DMS114 treated with DMSO at 0.1 percent for 48 hours (cell line): ENCODE results near the gene SFRP2.

Experiments
- DNase-seq: peaks from one replicate; lab custom pipeline; 2025; ENCODE audit not compliant: unreplicated experiment; lab: John Stamatoyannopoulos, UW

The SFRP2 gene

GRCh38 chr4:153798420-153798819 is 9.5 kb upstream of the SFRP2 start:
- no peak for DNase-seq

GRCh38 chr4:153794006-153794405 is 5.1 kb upstream of the SFRP2 start:
- no peak for DNase-seq

- no peak for DNase-seq
Observed at GRCh38 chr4:153792618-153793247, 3.9 kb upstream of the SFRP2 start.

DNA sequence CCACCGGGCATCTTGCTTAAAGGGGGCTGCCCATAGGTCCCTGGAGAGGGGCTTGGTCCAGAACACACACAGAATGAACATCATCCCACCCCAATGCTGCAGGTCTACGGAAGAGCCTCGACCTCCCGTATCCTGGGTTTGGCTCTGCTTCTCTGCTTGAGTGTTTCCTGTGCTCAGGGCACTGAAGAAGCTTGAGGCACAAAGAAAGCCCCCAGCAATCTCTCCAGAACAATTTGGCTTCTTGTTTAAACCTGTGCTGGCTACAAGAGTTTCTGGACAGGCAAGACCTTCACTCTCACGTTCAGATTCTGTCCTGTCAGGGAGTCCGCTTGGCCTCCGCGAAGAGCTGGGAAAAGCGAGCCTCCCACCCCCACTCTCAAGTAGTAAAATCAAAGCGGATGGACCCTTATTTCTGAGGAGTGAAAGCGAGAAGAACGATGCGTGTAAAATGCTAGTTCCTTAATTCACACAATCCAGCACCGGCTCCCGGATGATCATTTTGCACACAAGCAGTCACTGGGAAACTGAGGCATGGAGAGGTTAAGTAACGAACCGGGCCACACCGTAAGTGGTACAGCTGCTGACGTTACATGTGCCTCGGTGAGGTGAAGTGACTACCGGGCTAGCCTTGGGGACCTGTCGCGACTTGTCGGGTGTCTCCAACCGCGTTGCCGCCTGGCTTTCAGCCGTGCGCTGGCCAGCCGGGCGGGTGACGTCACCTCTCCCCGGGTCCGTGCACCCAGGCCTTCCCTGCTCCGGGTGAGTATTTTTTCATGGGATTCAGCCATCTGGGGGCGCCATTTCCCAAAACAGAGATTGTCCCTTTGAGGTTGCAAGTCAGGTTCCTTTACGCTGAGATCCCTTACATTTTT is 3.1 kb upstream of the SFRP2 start:
- no peak for DNase-seq

DNA sequence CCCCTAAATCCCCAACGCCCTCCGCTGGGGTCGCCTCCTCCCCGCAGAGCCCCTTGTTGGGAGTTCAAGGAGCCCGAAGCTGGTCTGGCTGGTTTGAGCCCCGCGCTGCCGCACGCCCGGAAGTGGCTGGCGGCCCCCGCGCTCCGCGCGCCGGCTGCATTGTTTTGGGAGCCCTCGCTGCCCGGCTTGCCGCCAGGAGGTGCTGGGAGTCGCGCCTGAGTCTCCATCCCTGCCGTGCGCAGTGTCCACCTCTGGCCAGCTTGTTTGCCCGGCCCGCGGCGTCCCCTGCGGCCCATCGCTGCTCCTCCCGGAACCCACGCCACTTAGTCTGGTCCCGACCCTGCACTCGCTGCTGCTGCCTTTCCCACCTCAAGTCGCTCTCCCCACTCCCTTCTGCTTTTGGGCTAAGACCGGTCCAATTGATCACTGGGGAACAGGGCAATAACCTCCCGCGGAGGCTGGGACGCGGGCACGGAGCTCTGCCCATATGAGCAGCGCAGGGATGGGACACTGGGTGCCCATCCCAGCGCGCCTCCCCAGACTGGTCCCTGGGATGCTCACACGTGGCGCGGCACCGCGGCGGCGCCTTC is 2.2 kb upstream of the SFRP2 start:
- DNase-seq, result no peak

DNA sequence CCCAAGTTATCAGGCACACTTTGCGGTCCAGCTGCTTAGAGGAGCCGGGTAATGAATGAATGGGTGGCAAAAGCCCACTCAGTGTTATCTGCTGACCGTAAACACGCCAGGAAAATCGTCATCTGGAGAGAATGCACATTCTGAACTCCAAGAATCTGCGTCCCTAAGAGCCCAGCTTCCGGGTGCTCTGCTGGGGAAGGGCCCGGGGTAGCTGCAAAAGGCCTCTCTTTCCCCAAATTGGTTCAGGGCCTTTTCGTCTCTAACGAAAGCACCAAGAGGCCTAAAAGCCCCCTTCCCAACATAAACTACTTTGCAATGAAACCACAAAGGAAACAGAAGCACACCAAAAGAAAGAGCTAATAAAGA is 1.6 kb upstream of the SFRP2 start:
- DNase-seq, result no peak

DNA sequence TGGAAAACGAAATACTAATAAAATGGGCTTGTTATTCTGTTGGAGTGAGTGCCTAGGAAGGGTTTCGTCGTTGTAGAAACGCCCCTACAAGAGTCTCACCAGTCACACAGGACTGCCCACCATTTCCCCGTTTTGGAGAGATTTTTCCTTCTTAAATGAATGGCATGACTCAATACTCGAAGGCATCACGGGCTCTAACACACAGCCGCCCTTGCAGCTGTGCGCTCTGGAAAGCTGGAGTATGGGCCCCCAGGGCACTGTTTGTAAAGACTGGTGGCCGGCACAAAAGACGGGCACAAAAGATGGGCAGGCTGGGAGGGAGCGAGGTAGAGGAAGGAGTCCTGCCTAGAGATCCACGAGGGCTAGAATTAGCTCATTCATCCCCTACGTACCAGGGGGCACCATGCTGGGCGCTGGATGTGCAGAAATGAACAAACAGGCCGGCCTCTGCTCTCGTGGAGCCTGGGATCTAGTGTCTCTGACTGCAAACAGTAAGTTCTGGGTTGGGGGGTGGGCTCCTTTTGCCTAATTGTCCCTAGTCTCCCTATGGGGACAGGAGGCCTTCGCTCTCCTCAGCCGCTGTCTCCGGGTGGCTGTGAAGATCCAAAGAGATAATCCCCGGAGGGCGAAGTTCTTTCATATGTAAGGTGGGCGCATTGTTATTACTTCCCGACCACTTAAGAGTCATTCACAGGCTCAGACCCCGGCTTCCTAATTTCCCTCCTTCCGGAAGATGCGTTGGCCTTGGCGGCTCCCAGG is 1.0 kb upstream of the SFRP2 start:
- no peak for DNase-seq

DNA sequence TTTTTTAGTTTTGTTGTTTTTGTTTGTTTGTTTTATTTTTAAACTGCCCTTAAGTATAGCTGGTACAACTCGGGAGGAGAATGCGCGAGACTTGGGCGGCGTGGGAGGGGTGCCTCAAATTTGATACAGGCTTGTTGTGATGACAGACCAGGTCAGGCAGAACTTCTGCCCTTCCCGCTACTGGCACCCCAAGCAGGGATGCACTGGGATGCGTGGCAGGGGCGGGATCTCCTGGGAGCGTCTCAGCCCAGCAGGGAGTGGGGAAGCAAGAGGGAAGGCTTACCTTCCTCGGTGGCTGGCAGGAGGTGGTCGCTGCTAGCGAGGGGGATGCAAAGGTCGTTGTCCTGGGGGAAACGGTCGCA is 851 bp downstream of the SFRP2 start:
- DNase-seq, result no peak

DNA sequence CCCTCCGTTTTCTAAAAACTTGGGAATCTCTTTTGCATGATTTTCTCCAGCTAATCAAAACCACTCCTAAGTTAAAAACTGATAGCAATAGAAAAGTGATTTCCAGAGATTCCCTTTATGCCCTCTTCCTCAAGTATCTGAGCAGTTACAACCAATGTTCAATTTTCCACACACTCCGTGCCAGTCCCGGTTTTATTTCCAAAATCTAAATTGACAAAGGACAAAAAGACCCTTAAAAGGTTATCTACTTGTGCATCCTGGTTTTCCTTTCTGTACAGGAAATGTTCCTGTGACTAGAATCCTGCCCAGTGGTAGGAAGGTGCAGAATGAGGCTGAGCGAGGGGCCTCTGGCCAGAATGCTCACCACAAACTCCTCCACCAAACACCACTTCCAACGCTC is 1.3 kb downstream of the SFRP2 start:
- DNase-seq, result no peak

DNA sequence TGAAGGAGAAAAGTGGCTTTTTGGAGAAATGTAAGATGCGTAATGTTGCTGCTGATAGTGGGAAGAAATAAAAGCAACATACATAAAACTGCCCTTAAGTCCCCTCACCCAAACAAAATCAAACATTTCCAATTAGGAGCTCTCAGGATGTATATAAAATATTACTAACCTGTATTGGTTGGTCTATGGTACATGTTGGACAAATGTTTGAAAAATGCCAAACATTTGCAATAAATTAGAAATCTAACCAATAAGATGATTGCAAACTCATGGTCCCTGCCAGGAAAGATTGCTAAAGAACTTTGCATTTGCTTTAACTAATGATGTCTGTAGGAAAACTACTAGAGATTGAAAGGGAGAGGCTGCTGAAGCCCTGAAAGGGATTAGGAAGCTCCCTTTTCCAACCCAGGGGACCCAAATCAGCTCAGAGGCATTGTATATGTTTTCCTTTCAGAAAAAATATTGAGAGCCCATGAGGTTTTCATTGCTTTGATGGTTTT is 1.8 kb downstream of the SFRP2 start:
- no peak for DNase-seq

GRCh38 chr4:153785910-153786721 is 2.8 kb downstream of the SFRP2 start:
- peak; percentile 45 for DNase-seq

DNA sequence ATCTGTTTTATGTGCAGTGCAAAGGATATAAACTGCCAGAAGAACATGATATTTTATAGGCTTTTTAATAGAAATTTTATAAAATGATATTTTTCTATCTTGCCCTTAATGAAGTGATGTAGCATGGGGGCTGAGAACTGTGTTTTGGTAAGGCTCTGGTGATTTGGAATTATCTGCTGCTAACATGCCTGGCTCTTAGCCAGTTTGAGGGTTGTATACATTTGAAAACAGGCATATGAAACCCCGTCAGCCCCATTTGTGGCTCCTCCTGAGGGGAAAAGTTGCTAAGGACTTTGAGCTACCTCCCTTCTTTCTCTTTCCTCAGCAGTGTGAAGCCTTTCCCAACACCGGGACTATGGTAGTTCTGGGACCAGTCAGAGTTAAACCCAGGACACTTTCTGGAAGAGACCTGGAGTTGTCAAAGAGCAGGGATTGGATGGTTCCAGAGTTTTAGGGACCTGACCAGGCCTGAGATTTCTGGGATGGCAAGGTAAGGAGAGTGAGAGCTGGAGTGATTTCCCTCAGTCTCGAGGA is 4.7 kb downstream of the SFRP2 start:
- DNase-seq, result no peak

DNA sequence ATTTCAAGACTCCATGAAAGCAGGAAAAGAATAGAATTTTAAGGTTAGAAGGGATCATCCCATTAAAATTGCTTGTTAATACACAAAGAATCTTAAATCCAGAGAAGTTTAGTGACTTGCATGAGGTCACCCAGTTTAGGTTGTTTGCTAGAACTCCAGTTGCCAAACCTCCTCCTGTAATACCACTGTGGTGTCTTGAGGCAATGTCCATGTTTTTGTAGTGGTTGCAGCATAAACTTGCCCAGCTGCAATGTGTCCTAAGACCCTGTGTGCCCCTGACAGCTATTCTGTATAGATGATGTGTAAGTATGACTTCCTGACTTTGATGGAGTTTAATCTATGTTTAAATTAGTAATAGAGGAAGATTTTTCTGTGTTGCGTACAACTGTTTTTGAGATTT is 6.3 kb downstream of the SFRP2 start:
- DNase-seq, result no peak

GRCh38 chr4:153781717-153782416 is 7.0 kb downstream of the SFRP2 start:
- no peak for DNase-seq

GRCh38 chr4:153781280-153781679 is 7.6 kb downstream of the SFRP2 start:
- no peak for DNase-seq

DNA sequence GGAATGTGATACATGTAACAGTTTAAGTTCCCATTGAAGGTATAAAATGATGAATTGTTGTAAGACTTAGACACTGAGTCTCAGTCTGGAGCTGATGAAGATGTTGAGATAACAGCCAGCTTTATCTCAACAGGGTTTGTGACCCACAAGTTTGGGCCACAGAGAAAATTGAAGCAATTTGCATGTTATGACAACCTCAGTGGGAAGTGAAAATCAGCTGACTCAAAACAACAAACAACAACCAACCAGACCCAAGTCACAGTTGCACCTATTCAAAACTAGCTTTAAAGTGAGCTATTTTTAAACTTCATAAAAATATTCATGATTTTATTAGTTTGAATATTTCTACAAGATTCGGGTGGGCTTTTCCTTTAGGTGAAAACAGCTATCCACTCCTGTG is 8.0 kb downstream of the SFRP2 start:
- no peak for DNase-seq

DNA sequence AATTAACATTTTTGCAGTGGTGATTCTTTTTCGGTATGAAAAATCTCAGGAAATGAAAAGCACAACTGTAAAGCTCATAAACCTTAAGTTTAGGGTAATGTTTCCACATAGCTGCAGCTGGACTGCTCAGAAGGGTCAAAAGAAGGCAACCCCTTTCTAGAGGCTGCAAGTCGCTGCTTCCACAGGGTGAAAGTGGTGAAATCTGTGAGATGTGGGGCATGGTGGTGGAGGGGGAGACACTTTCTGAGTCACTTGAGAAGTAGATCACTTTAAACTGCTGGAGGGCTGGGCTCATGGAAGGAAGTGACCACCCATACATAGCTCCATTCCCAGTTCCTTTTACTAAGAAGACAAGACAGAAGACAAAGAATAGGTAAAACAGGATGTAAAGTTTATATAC is 8.7 kb downstream of the SFRP2 start:
- DNase-seq, result no peak

GRCh38 chr4:153778383-153778782 is 10.5 kb downstream of the SFRP2 start:
- DNase-seq, result no peak

DNA sequence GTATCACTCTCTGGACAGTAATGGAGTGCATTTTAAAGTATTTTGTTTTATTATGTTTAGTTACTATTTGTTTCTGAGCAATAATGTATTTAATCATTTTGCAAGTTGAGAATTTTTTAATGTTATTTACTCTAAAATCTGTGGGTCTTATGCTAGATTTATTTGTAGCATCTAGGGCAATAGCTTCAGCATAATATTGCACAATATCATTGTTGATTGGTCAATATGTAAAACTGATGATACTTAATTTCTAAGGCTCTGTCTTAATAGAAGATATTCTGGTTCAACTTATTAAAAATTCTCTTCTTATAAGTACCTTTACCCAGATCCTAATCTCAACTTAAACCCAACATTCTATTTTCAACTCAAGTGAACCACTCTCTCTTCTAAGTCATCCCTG is 11.5 kb downstream of the SFRP2 start:
- no peak for DNase-seq

- no peak for DNase-seq
Observed at GRCh38 chr4:153776601-153777000, 12.3 kb downstream of the SFRP2 start.
